ENCODE results near the gene IGFBP5.

Gene IGFBP5

GRCh38 chr2:216644842-216645635, 50.3 kb downstream of the IGFBP5 start:
- DNase-seq (ENCODE audit: low read depth, low spot score), result no peak

DNA sequence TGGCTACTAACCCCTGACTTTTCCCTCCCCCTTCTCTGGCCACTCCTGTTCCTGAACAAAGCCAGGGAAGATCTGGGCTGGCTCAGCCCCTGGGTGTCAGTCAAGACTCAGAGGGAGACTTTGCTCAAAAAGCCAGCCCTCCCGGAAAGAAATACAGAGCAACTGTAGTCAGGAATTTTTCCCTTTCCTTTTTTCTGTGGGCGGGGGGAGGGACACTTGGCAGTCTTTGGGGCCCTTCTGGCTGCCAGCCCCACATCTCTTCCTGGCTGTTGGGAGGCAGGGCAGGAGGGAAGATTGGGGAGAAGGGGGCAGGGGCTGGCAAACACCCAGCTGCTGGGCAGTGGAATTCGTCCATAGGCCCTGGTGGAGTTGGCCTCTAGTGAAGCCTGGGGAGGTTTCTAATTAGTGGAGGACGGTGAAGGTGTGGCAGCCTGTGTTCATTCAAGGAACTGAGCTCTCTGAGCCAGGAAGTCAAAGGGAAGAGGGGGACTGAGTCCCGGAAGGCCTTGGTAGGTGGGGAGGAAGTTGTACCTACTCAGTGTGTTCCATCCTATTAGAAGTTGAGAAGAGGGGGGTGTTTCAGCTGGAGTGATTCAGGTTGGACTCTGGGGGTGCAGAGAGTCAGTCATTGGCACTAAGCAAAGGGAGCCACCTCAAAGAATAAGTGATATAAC, 51.2 kb downstream of the IGFBP5 start:
- DNase-seq (ENCODE audit: low read depth, low spot score), result no peak

GRCh38 chr2:216637472-216637871, 57.9 kb downstream of the IGFBP5 start:
- DNase-seq (ENCODE audit: low read depth, low spot score), result no peak

DNA sequence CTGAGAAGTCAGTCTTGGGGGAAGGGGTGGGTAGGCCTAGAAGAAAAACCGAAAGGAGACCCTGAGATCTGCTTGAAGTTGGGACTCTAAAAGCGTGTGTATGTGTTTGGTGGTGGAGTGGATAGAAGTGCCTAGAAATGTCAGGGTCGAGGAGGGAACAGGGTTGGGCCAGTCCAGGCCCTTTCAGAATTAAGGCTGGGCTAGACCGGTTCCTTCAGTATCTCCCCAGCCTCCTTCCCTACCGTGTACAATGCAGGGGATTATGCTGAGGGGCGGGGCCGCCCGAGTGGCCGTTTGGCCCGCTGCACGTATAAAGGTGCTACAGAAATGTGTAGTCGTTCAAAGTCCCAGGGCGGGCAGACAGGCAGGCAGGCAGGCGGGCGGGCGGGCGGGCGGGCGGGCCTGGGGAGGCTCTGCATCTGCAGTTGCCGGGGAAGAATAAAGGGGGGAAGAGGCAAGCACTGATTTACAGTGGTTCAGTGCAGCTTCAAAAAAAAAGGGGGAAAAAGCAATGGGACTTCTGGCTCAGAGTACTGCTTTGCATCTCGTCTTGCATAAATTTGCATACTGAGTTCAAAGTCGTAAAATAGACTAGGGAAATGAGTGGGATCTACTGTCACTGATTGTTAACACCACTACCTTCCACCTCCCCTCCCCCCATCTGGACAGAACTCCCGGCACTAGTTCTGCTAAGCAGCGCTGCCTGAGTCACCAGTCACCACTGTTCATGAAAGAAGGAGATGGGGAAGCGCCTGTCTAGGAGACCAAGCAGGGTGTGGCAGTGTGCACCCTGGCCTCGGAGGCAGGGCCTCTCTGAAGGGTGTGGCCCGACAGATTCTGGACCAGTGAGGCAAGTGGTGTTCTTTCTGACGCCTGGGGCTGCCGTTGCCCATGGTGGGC, 58.5 kb downstream of the IGFBP5 start:
- no peak for DNase-seq (ENCODE audit: low read depth, low spot score)

DNA sequence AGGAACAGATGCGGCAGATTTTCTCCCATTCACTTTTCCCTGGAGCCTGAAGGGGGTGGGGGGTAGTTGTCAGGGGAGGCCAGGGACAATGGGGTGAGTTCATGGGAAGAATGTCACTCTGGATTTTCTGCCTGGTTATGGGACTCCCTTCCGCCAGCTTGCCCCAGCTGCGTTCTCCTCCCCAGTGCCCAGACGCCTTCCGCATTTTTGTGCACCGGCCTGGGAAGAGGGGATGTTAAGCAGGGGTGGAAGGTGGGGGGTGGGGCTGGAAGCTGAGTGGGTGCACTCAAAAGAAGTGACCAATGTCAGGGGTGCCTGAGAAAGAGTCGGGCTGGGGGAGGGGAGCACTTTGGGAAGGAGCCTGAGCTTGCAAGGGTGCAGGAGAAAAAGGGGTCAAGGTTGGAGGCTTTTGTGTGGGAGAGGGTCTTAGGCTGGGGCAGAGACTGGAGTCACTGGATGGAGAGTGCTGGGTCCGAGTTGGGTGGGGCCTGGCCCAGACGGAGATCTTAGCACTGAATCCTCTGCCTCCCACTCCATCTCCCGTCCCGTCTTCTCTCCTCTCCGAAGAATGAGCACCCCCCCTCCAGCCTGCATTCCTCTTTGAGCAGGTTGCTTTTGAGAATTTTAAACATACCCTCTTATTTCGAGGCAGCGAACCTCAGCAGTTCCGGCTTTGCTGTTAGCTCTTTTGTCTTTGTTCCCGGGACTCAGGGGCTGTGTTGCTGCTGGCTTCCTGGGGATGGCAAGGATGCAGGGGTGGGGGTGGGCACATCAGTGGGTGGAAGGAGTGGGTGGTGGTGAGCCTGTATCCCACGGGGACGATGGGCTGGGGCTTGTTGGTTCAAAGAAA, 59.4 kb downstream of the IGFBP5 start:
- no peak for DNase-seq (ENCODE audit: low read depth, low spot score)

- DNase-seq (ENCODE audit: low read depth, low spot score), result no peak
Measured at GRCh38 chr2:216635171-216635570, 60.2 kb downstream of the IGFBP5 start.

GRCh38 chr2:216634370-216635148, 60.8 kb downstream of the IGFBP5 start:
- DNase-seq (ENCODE audit: low read depth, low spot score), result no peak

- DNase-seq (ENCODE audit: low read depth, low spot score), result no peak
Measured at GRCh38 chr2:216633616-216634369, 61.6 kb downstream of the IGFBP5 start.

GRCh38 chr2:216632952-216633615, 62.3 kb downstream of the IGFBP5 start, which contains the start of gene IGFBP2:
Gene IGFBP2 (plus strand): TSS chr2:216633420. CDS start chr2:216633524, 104 bp downstream.
- no peak for DNase-seq (ENCODE audit: low read depth, low spot score)

- DNase-seq (ENCODE audit: low read depth, low spot score), result no peak
Measured at GRCh38 chr2:216632346-216632951, 62.9 kb downstream of the IGFBP5 start.

GRCh38 chr2:216629784-216630183, 65.6 kb downstream of the IGFBP5 start:
- no peak for DNase-seq (ENCODE audit: low read depth, low spot score)

- no peak for DNase-seq (ENCODE audit: low read depth, low spot score)
Measured at GRCh38 chr2:216626875-216627245, 68.5 kb downstream of the IGFBP5 start.

GRCh38 chr2:216626168-216626874, 69.0 kb downstream of the IGFBP5 start:
- DNase-seq (ENCODE audit: low read depth, low spot score), result no peak

- no peak for DNase-seq (ENCODE audit: low read depth, low spot score)
Measured at GRCh38 chr2:216624251-216624650, 71.1 kb downstream of the IGFBP5 start.

GRCh38 chr2:216622526-216622925, 72.8 kb downstream of the IGFBP5 start:
- no peak for DNase-seq (ENCODE audit: low read depth, low spot score)
